H1 (cell line): ENCODE measurements around the gene IGF2R. TPM values are rescaled to one million over a fixed set of nuclear protein-coding genes. Genes with fewer than 3 reads are reported as not detected.
A peak's percentile ranks its signal among the peaks of the same experiment; 100 is the strongest.

ENCODE experiments used
- CTCF ChIA-PET: fragments of 300-600 bp; sonication (Branson Sonifier 250); formaldehyde crosslinking; loops from one replicate; lab custom pipeline; 2021; ENCODE audit not compliant: partially characterized antibody; lab: Charles Lee
- POLR2A ChIA-PET: fragments of 300-600 bp; sonication (Branson Sonifier 250); formaldehyde crosslinking; loops from one replicate; lab custom pipeline; 2021; ENCODE audit warnings: inconsistent platforms; ENCODE audit not compliant: partially characterized antibody; lab: Charles Lee
- DNase-seq, 2 experiments: peaks; one replicate each; pipeline versions ENCODE4 v3.0.0 to v3.0.0-alpha.2; 2010 to 2022; ENCODE audit warnings: low spot score in 2 of 2, low read depth in 1 of 2, mixed read lengths in 1 of 2
- FAIRE-seq: peaks from 2 replicates; lab custom pipeline; 2011; peaks lifted over from hg19 to GRCh38; lab: Jason Lieb, UNC
- H2AFZ ChIP-seq: 2 replicates; pipeline ENCODE4 v1.8.1; 2012; ENCODE audit warnings: low read length, inconsistent platforms
- H2AK5ac ChIP-seq: 2 replicates; pipeline ENCODE4 v1.6.1; 2013; ENCODE audit warnings: low read depth, low read length
- H2BK120ac ChIP-seq: replicated peaks from 2 replicates; pipeline ENCODE3; 2013; ENCODE audit warnings: low read depth, low read length, inconsistent platforms
- H2BK12ac ChIP-seq: 2 replicates; pipeline ENCODE4 v1.6.1; 2013; ENCODE audit warnings: low read depth, low read length
- H2BK15ac ChIP-seq: 2 replicates; pipeline ENCODE4 v1.6.1; 2013; ENCODE audit warnings: low read length
- H2BK20ac ChIP-seq: 2 replicates; pipeline ENCODE4 v1.6.1; 2013; ENCODE audit warnings: low read length
- H2BK5ac ChIP-seq: 2 replicates; pipeline ENCODE4 v1.6.1; 2013; ENCODE audit warnings: low read depth, low read length
- H3K14ac ChIP-seq: 2 replicates; pipeline ENCODE4 v1.6.1; 2013; ENCODE audit warnings: inconsistent platforms; ENCODE audit not compliant: insufficient read length
- H3K18ac ChIP-seq: 2 replicates; pipeline ENCODE4 v1.6.1; 2013; ENCODE audit warnings: low read length; ENCODE audit errors: extremely low read depth
- H3K23ac ChIP-seq: 2 replicates; pipeline ENCODE4 v1.6.1; 2013; ENCODE audit warnings: inconsistent platforms; ENCODE audit not compliant: insufficient read length
- H3K23me2 ChIP-seq: 2 replicates; pipeline ENCODE4 v1.6.1; 2013; ENCODE audit warnings: low read depth, low read length
- H3K27ac ChIP-seq: 2 replicates; pipeline ENCODE4 v1.6.1; 2011; ENCODE audit warnings: low read depth, low read length, inconsistent platforms
- H3K27me3 ChIP-seq, 4 experiments: replicated peaks in 1 of 4; 1 replicate in 1 of 4; 2 replicates in 3 of 4; pipeline versions ENCODE4 v1.6.1 to v1.8.1; 2011 to 2013; ENCODE audit warnings: low read length in 3 of 4, mild to moderate bottlenecking in 3 of 4, inconsistent platforms in 2 of 4, mixed read lengths in 2 of 4, moderate library complexity in 1 of 4; ENCODE audit not compliant: control insufficient read depth in 3 of 4, insufficient read depth in 3 of 4; ENCODE audit errors: extremely low read depth in 1 of 4
- H3K36me3 ChIP-seq, 4 experiments: 2 replicates each; pipeline versions ENCODE4 v1.6.1 to v1.8.1; 2011 to 2013; ENCODE audit warnings: mild to moderate bottlenecking in 4 of 4, low read length in 3 of 4, moderate library complexity in 2 of 4, control low read depth in 1 of 4, inconsistent platforms in 1 of 4; ENCODE audit not compliant: insufficient read depth in 4 of 4, control insufficient read depth in 2 of 4
- H3K4ac ChIP-seq: replicated peaks from 2 replicates; pipeline ENCODE3; 2013; ENCODE audit warnings: low read length, low read depth, mixed read lengths, inconsistent platforms; ENCODE audit not compliant: insufficient read length
- H3K4me1 ChIP-seq, 4 experiments: replicated peaks in 1 of 4; 1 replicate in 1 of 4; 2 replicates in 3 of 4; pipeline versions ENCODE4 v1.6.1 to v1.8.1; 2011 to 2013; ENCODE audit warnings: low read length in 3 of 4, inconsistent platforms in 2 of 4, mixed read lengths in 1 of 4; ENCODE audit not compliant: insufficient read depth in 4 of 4, control insufficient read depth in 3 of 4
- H3K4me2 ChIP-seq, 2 experiments: 2 replicates each; pipeline versions ENCODE4 v1.6.1 to v1.8.1; 2011 to 2013; ENCODE audit warnings: low read depth in 2 of 2, low read length in 2 of 2, control low read depth in 1 of 2, inconsistent platforms in 1 of 2, mild to moderate bottlenecking in 1 of 2; ENCODE audit not compliant: insufficient read depth in 1 of 2
- H3K4me3 ChIP-seq, 4 experiments: fragments of 200-600, 300-600 bp in 1 of 4; sonication (generic), shearing (Covaris generic), sonication (Bioruptor Twin) in 1 of 4; 2 replicates each; pipeline versions ENCODE4 v1.5.1 to v1.8.1; 2011 to 2016; ENCODE audit warnings: low read length in 4 of 4, low read depth in 3 of 4, control low read depth in 2 of 4, inconsistent platforms in 2 of 4, mild to moderate bottlenecking in 2 of 4, mixed read lengths in 1 of 4, moderate library complexity in 1 of 4; ENCODE audit not compliant: insufficient read depth in 2 of 4; ENCODE audit errors: extremely low read depth in 1 of 4
- H3K56ac ChIP-seq: replicated peaks from 2 replicates; pipeline ENCODE3; 2013; ENCODE audit warnings: low read depth, mild to moderate bottlenecking, mixed read lengths, low read length, inconsistent platforms; ENCODE audit not compliant: insufficient read length
- H3K79me1 ChIP-seq: 2 replicates; pipeline ENCODE4 v1.6.1; 2013; ENCODE audit warnings: low read depth, low read length, control low read depth
- H3K79me2 ChIP-seq, 2 experiments: 2 replicates each; pipeline versions ENCODE4 v1.6.1 to v1.8.1; 2012 to 2013; ENCODE audit warnings: low read length in 2 of 2, mild to moderate bottlenecking in 2 of 2, inconsistent platforms in 1 of 2; ENCODE audit not compliant: insufficient read depth in 2 of 2, control insufficient read depth in 1 of 2
- H3K9ac ChIP-seq, 4 experiments: replicated peaks in 1 of 4; 1 replicate in 1 of 4; 2 replicates in 3 of 4; pipeline versions ENCODE4 v1.6.1 to v1.8.1; 2011 to 2013; ENCODE audit warnings: low read depth in 3 of 4, low read length in 3 of 4, control low read depth in 2 of 4, mild to moderate bottlenecking in 2 of 4, moderate library complexity in 2 of 4, inconsistent platforms in 1 of 4; ENCODE audit errors: extremely low read depth in 1 of 4
- H3K9me3 ChIP-seq, 2 experiments: 2 replicates each; pipeline versions ENCODE4 v1.6.1 to v1.8.1; 2012 to 2013; ENCODE audit warnings: mild to moderate bottlenecking in 2 of 2, moderate library complexity in 2 of 2, control low read depth in 1 of 2, inconsistent platforms in 1 of 2, low read depth in 1 of 2, low read length in 1 of 2, mixed read lengths in 1 of 2; ENCODE audit not compliant: insufficient read depth in 2 of 2
- H4K20me1 ChIP-seq, 2 experiments: replicated peaks in 1 of 2; 2 replicates each; pipeline versions ENCODE3 to v1.8.1; 2011 to 2013; ENCODE audit warnings: inconsistent platforms in 2 of 2, low read length in 2 of 2, mild to moderate bottlenecking in 1 of 2; ENCODE audit not compliant: insufficient read depth in 2 of 2, control insufficient read depth in 1 of 2
- H4K5ac ChIP-seq: 2 replicates; pipeline ENCODE4 v1.6.1; 2013; ENCODE audit warnings: low read length, low read depth, mixed read lengths, inconsistent platforms; ENCODE audit not compliant: insufficient read length
- H4K8ac ChIP-seq: 2 replicates; pipeline ENCODE4 v1.8.0; 2013; ENCODE audit warnings: mild to moderate bottlenecking, moderate library complexity, low read length, inconsistent platforms; ENCODE audit not compliant: insufficient read depth; ENCODE audit errors: extremely low read depth
- H4K91ac ChIP-seq: replicated peaks from 2 replicates; pipeline ENCODE3; 2013; ENCODE audit warnings: low read length, mixed read lengths, inconsistent platforms; ENCODE audit not compliant: insufficient read length
- BACH1 ChIP-seq: IDR thresholded peaks from 2 replicates; pipeline ENCODE4 v1.6.1; 2012; ENCODE audit warnings: low read length, improper control_type of control experiment
- CHD1 ChIP-seq: IDR thresholded peaks from 2 replicates; pipeline ENCODE4 v1.6.1; 2012; ENCODE audit warnings: low read depth, low read length, improper control_type of control experiment
- FOSL1 ChIP-seq: IDR thresholded peaks from 2 replicates; pipeline ENCODE4 v1.6.1; 2011; ENCODE audit warnings: mild to moderate bottlenecking, low read depth, low read length, moderate library complexity; ENCODE audit not compliant: insufficient read depth
- POLR2A ChIP-seq, 2 experiments: IDR thresholded peaks; 1 replicate in 1 of 2; 2 replicates in 1 of 2; pipeline ENCODE4 v1.6.1; 2011; ENCODE audit warnings: low read depth in 2 of 2, low read length in 2 of 2, mild to moderate bottlenecking in 2 of 2; ENCODE audit errors: control extremely low read depth in 1 of 2
- RAD21 ChIP-seq, 2 experiments: IDR thresholded peaks in 1 of 2; conservative IDR thresholded peaks in 1 of 2; 2 replicates each; pipeline ENCODE4 v1.6.1; 2011; ENCODE audit warnings: low read depth in 2 of 2, low read length in 2 of 2, improper control_type of control experiment in 1 of 2, inconsistent platforms in 1 of 2, mild to moderate bottlenecking in 1 of 2, moderate library complexity in 1 of 2
- RBBP5 ChIP-seq: IDR thresholded peaks from 2 replicates; pipeline ENCODE4 v1.7.1; 2012; ENCODE audit warnings: low read depth, mild to moderate bottlenecking, inconsistent platforms, low read length, moderate library complexity, borderline replicate concordance
- RFX5 ChIP-seq: IDR thresholded peaks from 2 replicates; pipeline ENCODE4 v1.6.1; 2011; ENCODE audit warnings: low read depth, low read length, improper control_type of control experiment, borderline replicate concordance
- RXRA ChIP-seq: IDR thresholded peaks from 2 replicates; pipeline ENCODE4 v1.6.1; 2011; ENCODE audit warnings: low read depth, mild to moderate bottlenecking, low read length, moderate library complexity; ENCODE audit not compliant: insufficient read depth
- SP4 ChIP-seq: IDR thresholded peaks from 2 replicates; pipeline ENCODE4 v1.6.1; 2012; ENCODE audit warnings: low read length, inconsistent platforms
- TAF1 ChIP-seq: IDR thresholded peaks from 2 replicates; pipeline ENCODE4 v1.6.1; 2011; ENCODE audit warnings: mild to moderate bottlenecking, low read depth, low read length
- TBP ChIP-seq: IDR thresholded peaks from 2 replicates; pipeline ENCODE4 v1.6.1; 2011; ENCODE audit warnings: low read depth, low read length, improper control_type of control experiment
- WGBS, 2 experiments: shearing (Covaris generic) in 1 of 2; methylation state at CpG; one replicate each; pipeline versions ENCODE4 v1.1.6 to v1.1.7; 2013 to 2015; ENCODE audit warnings: low lambda C conversion rate in 2 of 2, mixed read lengths in 2 of 2, inconsistent platforms in 1 of 2, low coverage in 1 of 2, missing lambda C conversion rate in 1 of 2; ENCODE audit not compliant: insufficient replicate concordance in 2 of 2, insufficient coverage in 1 of 2, insufficient read length in 1 of 2; ENCODE audit errors: extremely low coverage in 1 of 2, missing lambda C conversion rate in 1 of 2; 5-methylcytosine and 5-hydroxymethylcytosine counted together
- polyA plus RNA-seq, 7 experiments: library from polyadenylated mRNA; depleted of rRNA in 3 of 7; stranded (reverse) in 5 of 7; unstranded in 2 of 7; fragments of >200 nt in 5 of 7; fragments of 200-250 nt in 2 of 7; gene quantifications; 1 replicate in 5 of 7; 2 replicates in 1 of 7; 4 replicates in 1 of 7; pipeline versions ENCODE4 v1.2.1 to v1.2.3, GENCODE V29; 2011 to 2013; ENCODE audit warnings: missing spikeins in 2 of 7, mixed read lengths in 2 of 7
- total RNA-seq: library from RNA; stranded (reverse); fragmentation: NEBNext Ultra II Directional; extraction: Animal tissue kit (Norgen Biotek cat#: 25700); gene quantifications from 2 replicates; pipeline ENCODE4 v1.2.1, GENCODE V29; 2021
- TF ChIP-seq, protein P1 (sequence below): IDR thresholded peaks from 2 replicates; pipeline ENCODE4 v1.6.1; 2011; ENCODE audit warnings: low read depth, mild to moderate bottlenecking, low read length; ENCODE audit not compliant: insufficient read depth

IGF2R gene
- total and polyA plus RNA-seq, 2 of the 8 experiments (the other 6 are each of a cell fraction or from before 2014, with no cell fraction given) = 20.6 to 74.1 TPM

DNA sequence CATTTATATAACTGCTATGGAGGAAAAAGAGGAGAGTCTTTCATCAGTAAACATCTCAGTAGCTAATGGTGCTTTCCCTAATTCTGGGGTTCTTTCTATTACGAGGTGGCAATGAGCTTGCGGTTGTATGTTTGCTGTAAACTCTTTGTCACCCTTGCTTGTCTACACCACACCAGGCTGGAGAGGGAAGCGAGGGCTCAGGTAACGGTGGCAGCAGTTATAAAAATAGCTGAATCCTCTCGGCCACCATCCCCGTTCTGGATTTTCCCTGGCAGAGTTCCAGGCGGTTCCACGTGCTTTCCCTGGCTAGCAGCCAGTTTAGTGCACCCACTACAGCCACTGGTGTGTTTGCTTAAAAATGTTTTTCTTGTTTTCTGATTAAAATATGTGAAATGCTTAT, 39.1 kb upstream of the IGF2R start:
- Histone ChIP-seq H2BK20ac (no peak overlapping the region), H3K36me3 (no peaks in the 10 kb centered on the region), H2BK15ac (no peak overlapping the region), H3K79me2 (no peaks in the 10 kb centered on the region), H2BK120ac (no peak overlapping the region), H3K9me3 (no peaks in the 10 kb centered on the region), H3K79me1 (no peaks in the 10 kb centered on the region), H2AFZ (0 out of 2 replicates have a peak overlapping the region, but pooled peaks have one; percentile 50), H3K4me1 (no peaks in the 10 kb centered on the region), H2BK5ac (no peak overlapping the region), H4K8ac (no peak overlapping the region), H3K4me3 (no peak overlapping the region), H3K4me2 (no peak overlapping the region), H3K9ac (no peak overlapping the region), H3K27me3 (no peaks in the 10 kb centered on the region), H3K23ac (no peak overlapping the region), H3K4ac (no peak overlapping the region), H4K5ac (no peak overlapping the region), H4K91ac (no peak overlapping the region), H2BK12ac (no peak overlapping the region), H2AK5ac (no peak overlapping the region), H3K27ac (no peak overlapping the region), H3K14ac (no peak overlapping the region), H3K18ac (no peak overlapping the region), H4K20me1 (no peaks in the 10 kb centered on the region), H3K23me2 (no peaks in the 10 kb centered on the region), H3K56ac (no peak overlapping the region)
- CTCF ChIA-PET = interaction anchor here (1.2 kb wide), 1 partner anchor 11 kb away, joined by 4 read pairs; no protein-coding TSS in a partner anchor
- FAIRE-seq (no peak), DNase-seq (no peak)
- WGBS, 2 experiments = 88% methylated on average over 8 of the region's 8 CpGs; no CpG with 5 or more reads in 1 of the 2 experiments
- POLR2A ChIA-PET = no interaction called here
- TF ChIP-seq SP4 = no peak
- TF ChIP-seq FOSL1 = no peak
- TF ChIP-seq TBP = no peak
- no peak for TF ChIP-seq BACH1
- TF ChIP-seq RAD21 (IDR thresholded peaks at IDR 0.05 in 1 of 2, conservative IDR thresholded peaks at IDR 0.05 in 1 of 2; ENCODE audit: low read depth in 2 of 2, low read length in 2 of 2) = no peak
- no peak for TF ChIP-seq RXRA
- no peak for TF ChIP-seq CHD1
- TF ChIP-seq RBBP5 = no peak
- TF ChIP-seq RFX5 = no peak
- TF ChIP-seq, protein P1, sequence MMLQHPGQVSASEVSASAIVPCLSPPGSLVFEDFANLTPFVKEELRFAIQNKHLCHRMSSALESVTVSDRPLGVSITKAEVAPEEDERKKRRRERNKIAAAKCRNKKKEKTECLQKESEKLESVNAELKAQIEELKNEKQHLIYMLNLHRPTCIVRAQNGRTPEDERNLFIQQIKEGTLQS = no peak
- no peak for TF ChIP-seq POLR2A (IDR thresholded peaks at IDR 0.05; ENCODE audit: control extremely low read depth in 1 of 2, low read depth in 2 of 2, low read length in 2 of 2)
- TF ChIP-seq TAF1 = no peak
